SKM-1 treated with dmso at 0.1 percent for 144 hours (cell line): ENCODE data around the gene CBS.
"Not testable (repeated sequence)": the region's sequence is repeated elsewhere in the genome, so short reads cannot be mapped to it uniquely, and the experiment has no call there.

Experiments used
- DNase-seq: peaks from one replicate; lab custom pipeline; 2025; ENCODE audit not compliant: unreplicated experiment; lab: John Stamatoyannopoulos, UW

The CBS gene

DNA sequence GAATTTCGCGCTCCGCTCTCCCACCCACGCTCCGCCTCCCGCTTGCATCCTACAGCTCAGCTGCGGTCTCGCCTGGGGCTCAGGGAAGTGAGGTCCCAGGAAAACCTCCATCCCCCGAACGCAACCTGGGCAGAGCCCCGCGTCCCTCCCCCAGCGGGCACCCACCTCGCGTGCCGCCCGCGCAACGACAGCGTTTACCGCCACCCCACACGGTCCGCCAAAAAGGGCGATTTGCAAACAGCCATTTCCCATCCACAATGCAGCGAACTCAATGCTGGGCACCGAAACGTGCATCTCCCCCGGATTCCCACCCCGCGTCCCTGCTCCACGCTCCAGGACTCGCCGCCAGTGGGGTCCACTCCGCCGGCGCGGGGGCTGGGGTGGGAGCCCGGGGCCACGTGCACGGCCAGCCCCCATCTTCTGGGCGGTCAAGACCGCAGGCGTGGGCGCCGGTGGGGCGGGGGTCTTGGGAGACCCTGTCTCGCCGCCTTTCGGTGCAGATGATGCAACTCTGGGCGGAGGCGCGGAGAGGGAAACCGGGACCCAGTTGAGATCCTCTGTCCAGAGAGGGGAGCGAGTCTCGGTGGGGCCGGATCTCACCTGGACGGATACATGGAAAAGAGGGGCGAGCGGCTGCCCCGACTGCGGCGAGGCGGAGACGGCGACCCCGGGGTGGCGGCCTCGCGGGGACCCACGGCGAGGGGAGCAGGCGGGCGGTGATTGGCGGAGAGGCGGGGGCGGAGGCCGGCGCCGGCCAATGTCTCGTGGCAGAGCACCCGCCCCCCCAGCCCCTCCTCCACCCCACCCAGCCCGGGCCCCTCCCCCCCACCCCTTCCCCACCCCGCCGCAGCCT lies at the start of gene CBS:
CBS (minus strand) TSS at position 666 of the 853 bp plus-strand sequence. CDS start 3,642 bp downstream, outside the sequence.
- DNase-seq, result not testable (repeated sequence)

DNA sequence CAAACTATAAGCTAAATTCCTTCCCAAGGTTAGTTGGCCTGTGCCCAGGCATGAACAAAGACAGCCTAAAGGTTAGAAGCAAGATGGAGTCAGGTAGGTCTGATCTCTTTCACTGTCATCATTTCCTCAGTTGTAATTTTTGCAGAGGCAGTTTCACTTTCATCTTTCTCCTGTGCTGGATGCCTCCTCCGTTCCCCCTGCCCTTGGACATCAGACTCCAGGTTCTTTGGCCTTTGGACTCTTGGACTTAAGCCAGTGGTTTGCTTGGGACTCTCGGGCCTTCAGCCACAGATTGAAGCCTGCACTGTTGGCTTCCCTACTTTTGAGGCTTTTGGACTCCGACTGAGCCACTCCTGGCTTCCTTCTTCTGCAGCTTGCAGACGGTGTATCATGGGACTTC lies 40.3 kb upstream of the CBS start:
- DNase-seq, result not testable (repeated sequence)

DNA sequence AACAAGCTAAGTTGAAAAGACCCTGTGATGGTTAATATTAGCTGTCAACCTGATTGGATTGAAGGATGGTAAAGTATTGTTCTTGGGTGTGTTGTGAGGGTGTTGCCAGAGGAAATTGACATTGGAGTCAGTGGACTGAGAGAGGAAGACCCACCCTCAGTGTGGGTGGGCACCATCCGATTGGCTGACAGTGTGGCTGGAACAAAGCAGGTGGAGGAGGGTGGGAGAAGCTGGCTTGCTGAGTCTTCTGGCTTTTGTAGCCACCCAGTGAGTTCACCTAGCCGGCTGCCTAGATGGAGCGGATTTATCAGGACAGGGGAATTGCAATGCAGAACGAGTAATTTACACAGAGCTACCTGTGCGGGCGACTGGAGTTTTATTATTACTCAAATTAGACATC lies 38.8 kb upstream of the CBS start:
- DNase-seq, result not testable (repeated sequence)

DNA sequence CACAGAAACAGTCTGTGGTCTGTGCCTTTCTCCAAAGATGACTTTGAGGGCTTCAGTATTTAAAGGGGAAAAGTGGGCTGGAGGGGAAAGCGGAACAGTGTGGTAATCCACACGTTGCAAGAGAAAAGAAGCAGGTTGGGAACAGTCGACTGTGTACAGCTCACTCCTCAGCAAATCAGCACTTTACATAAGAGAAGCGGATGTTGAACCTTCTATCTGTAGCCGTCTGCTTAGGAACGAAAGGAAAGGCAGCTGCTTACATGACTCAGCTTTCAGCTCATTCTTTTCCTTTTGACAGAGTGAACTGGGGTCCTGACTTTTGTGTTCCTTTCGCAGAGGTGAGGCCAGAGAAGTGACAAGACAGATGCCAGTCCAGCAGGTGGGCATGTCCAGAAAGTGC lies 33.4 kb upstream of the CBS start:
- DNase-seq, result not testable (repeated sequence)

DNA sequence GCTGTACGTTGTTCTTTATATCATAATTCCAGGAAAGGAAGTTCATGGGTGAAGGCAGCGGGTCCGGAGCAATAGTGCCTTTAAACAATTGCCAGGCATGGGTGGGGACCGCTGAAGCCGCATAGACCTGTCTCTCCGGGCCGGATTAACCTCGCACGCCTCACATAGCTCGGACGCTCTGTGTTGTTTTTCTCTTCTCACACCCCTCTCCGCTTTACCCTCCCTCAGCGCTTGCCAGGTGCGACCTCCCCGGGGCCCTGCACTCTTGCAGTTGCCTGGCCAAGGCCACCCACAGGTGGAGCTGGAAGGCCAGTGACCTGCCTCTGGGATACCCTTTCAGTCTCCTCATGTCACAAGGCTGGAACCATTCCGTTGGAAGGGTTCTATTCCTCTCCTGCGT lies 32.5 kb upstream of the CBS start:
- DNase-seq, result not testable (repeated sequence)

DNA sequence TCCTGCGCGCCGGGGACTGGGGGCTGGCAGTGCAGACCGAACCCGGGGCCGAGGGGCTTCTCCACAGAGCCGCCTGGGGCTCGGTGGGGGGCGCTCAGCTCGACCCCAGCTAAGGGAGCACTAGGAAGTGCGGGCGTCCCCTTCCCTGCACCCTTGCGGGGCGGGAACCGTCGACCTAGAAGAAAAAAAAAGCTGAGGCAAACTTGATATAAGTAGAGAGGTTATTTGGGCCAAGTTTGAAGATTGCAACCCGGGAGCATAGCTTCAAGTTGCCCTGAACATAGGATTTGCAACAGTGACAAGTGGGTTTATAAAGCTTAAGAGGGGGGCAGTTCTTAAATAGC lies 32.1 kb upstream of the CBS start:
- not testable (repeated sequence) for DNase-seq

DNA sequence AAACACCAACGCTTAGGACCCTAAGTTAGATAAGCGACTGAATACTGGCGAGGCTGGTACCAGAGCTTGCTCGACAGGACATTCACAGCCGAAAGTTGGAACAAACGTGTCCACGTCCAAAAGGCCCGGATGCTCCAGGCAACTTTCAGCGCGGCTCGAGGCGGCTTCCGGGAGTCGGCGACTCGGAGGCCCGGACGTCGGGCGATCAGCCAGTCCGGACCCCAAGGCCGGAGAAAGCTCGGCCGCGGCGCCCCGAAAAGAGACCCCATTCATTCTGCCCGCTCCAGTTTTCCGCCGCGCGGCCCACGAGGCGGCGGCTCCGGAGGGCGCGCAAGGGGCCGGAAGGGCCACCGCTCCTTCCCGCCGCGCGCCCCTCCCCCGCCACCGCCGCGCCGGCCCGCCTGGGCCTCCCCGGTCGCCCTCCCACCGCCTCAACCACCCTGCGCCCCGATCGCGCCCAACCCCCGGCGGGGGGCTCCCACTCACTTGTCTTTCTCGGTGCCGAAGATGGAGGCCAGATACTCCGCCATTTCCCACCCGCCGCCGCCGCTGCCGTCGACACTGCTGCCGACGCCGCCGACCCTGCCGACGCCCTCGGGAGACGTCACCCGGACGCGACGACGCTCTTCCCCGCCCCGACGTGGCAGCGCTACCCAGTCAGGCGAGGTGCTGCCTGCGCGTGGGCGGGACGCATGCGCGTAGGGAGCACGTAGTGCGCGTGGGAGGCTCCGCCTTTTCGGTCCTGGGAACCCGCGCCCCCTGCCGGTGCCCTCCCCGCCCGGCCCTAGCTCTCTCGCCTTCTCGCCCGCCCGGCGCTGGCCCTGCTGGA lies 31.5 kb upstream of the CBS start, which contains the start of gene U2AF1:
U2AF1 (minus strand) TSS at position 606 of the 829 bp plus-strand sequence; CDS start at position 530, 76 bp downstream.
- DNase-seq, result not testable (repeated sequence)

DNA sequence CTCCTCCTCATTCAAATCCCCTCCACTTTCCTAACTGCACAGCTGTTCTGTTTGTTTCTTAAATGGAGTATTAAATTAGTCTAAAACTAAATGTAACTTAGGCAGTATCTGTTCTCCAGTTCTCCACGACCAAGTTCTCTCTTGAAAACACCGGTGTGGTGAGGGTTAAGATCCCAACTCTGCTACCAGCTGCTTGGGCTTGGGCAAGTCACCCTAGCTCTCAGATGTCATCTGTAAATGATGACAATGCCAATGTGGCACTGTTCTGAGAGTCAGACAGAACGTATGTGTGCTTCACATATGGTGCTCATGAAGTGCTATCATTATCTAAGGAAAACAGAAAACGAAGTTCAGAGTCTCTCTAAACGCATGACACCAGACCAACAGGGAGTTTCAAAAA lies 29.0 kb upstream of the CBS start:
- not testable (repeated sequence) for DNase-seq

DNA sequence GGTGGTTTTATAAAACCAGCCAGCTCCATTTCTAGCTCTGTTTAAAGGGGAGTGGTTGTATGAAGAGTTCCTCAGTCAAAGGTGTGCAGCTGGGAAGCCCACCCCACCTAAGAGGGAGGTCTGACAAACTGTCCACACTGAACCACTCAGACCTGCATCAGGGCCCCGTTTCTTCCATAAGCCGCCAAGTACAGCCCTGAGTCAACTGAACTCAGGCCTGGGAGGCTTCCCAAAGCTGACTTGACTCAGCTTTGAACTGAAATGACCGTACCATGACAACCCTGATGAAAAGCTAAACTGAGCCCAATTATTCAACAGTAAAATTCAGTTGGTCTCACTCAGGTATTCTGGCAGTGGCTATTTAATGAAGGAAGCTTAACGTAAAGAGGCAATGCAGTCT lies 26.6 kb upstream of the CBS start:
- not testable (repeated sequence) for DNase-seq

DNA sequence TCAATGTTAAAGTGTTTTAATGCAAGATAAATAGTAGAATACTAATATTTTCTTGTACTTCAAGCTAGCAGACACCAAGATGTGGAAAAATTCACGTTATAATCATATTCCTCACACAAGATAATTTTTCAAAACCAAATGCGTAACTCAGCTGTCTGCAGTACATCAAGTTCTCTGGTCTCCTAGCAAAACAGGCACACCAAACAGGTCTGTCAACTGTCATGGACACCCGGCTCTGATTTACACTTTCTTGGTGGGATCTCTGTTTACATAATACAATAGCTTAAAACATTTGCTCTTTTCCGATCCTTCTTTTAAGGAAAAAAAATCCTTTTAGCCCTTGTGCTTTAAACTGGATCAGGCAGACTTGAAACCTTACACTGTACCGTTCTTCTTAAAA lies 26.0 kb upstream of the CBS start:
- not testable (repeated sequence) for DNase-seq

DNA sequence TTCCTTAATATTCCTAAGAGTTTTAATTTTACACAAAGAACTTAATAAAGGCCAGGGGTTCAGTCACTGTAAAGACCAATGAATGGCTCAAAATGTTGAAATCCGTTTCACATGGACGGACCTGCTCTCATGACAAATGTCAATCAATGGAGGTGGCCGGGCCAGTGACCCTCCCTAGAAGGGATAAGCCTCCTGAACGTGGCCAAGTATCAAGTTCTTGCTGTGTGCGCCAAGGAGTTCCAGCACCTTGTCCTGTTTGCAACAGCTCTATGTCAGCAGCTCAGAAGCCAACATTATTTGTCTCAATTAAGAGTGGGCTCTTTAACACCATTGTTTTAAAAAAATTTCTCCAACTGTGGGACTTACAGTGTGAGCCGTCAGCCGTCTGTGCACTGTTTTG lies 25.4 kb upstream of the CBS start:
- DNase-seq, result not testable (repeated sequence)

DNA sequence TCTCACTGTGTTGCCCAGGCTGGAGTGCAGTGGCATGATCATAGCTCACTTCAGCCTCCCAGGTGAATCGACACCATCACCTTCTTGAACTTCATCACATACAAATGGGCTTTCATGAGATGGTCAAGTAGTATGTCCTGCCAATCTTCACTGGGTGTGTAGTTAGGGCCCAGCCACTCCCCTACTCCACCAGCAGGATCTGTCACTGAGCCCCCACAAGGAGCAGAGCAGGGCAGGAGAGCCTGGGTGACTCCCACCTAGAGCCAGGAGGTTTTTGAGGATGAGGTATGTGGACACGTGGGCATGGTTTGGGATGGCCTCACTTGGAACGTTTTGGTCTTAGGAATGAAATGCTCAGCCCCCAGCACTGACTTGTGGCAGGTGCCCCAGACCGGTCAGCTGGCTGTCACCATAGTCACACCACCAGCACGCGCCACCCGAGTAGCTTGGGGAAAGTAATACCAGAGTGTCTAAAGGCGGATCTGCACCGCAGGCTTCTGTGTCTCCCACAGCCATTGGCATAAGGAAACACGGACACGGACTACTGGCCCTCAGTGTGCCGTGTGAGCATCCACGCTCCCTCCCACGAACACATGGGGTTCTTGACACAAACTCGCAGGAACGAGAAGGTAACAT lies 16.5 kb upstream of the CBS start:
- DNase-seq, result not testable (repeated sequence)

DNA sequence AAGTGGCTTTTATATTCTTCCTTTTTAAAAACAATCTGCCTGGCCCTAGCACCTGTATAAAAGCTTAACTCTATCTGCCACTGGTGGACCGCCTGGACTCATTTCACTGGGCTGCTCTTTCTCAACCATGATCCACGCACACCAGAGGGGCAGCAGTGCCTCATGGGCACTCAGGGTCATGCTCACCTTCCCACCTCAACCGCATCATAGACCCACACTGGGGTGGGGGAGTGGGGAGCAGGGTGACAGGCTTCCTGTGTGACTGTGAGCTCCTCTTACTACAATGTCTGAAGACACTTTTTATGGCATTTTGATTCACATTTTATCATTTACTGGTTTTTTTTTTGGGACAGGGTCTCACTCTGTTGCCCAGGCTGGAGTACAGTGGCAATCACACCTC lies 15.3 kb upstream of the CBS start:
- DNase-seq, result not testable (repeated sequence)

DNA sequence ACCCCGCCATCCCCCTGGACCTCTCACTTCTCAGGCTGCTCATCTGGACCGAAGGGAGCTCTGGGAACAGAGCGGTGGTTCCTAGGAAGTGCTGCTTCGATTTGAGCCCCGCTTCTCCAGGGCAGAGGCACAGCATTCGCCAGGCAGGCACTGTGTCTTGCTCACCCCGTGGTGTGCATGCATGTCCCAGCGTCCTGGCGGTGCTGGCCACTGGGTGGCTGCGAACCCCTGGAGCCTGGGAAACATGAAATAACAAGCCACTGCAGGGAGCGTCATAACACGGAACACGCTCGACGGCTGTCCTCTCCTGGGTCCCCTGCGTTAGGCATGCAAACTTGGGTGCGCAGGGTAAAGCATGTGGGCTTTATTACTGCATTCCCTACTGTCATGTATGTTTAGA lies 13.8 kb upstream of the CBS start:
- DNase-seq, result not testable (repeated sequence)

DNA sequence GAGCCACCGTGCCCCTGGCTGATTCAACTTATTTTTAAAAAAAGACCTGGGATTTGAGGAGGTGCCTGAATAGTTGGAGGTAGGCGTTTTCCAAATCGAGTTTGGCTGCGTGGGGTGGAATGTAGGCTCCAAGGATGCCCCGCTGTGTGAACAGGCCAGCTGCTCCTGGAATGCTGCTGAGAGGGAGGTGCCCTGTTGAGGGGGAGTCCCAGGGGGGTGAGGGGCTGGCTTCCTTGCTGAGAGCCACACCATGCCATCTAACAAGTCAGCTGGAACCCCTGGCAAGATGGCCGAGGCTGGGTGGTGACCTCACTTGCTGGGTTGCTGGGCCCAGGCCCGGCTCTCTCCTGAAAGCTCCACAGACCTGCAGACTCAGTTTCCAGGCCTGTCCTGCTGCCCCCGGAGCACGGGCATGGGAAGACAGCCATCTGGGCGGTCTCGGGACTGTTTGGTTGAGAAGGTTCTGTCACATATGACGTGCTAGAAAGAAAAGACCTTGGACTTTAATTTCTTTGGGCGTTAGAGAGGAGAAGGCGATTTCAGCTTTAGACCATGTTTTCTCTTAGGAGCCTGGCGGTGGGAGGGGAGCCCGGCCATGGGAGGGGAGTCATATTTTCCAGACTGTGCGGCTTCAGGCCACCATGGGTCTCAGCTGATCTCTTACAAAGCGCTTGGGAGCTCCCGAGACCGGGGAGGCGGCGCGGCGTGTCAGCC lies 7.1 kb upstream of the CBS start:
- not testable (repeated sequence) for DNase-seq

DNA sequence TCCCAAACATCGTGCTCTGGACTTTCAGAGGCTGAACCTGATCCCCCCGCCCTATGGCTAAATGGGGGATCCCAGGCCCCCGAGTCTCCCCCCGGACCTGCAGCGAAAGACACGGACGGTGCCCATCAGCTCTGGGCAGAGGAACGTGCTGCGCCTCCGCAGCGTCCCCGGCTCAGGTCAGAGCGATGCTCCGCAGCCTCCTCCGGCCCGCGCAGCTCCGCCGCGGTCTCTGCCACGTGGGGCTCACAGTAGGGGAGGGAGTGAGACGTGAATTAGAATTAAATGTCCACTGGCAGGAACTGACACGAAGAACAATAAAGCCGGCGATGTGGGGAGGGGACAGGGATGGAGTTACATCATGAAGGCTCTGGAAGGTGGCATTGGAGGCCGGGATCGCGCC lies 1.0 kb upstream of the CBS start:
- not testable (repeated sequence) for DNase-seq

DNA sequence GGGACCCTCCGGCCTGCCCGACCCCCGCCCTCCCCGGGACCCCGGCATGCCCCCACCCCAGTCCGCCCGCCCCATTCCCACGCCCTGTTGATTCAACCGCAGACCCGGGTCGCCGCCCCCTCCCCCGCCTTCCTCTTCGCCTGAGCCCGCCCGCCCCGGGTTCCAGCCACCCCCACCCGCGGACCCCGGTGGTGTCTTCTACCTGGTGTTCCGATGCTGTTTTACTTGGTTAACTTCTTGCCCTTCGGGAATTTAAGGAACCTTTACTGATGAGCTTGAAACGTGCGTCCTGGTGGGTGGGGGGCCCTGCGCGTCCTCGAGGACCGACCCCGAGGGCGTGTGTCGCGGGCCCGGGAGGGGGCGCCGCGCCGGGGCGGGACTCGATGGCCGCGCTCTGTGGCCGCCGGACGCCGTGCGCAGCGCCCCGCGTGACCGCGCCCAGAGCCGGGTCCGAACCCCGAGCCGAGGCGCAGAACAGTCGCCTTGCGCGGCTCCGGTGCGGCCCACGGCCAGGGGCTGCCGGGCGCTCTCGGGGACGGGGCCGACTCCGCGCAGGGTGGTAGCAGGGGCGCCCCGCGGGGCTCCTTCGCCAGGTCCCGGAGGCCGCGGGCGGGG lies 495 bp upstream of the CBS start:
- DNase-seq, result not testable (repeated sequence)

DNA sequence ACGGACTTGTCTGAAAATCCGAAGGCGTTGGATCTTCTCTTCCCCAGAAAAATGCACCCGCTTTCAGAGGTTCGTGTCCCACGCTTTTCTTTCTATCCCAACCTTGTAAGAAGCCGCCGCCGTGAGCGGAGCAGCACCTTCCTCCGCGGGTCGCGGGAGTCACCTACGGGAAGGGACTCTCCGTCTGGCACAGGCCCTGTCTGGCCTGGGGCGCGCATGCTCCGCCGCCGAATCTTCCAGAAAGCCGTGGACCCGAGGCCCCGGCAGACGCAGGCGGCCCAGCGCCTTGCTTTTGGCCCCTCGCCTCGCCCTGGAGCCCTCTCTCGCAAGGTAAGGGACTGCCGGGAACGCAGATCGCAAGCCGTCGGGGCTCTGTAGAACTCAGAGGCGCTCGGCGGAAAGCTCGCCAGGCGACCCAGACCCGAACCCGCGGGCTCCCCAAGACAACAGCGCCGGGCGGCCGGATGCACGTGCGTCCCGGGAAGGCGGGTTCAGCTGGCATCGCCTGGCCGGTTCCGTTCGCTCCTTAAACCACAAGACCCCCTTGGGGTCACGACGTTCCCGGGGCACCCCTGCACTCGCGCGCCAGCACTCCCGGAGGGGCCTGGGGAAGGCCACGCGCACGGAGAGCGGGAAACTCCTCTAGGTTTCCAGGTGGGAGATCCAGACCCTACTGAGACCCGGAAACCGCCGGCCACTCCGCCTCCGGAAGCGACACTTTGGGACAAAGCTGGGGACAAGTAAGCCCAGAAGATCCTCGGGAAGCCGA lies 1.1 kb downstream of the CBS start:
- DNase-seq, result not testable (repeated sequence)

DNA sequence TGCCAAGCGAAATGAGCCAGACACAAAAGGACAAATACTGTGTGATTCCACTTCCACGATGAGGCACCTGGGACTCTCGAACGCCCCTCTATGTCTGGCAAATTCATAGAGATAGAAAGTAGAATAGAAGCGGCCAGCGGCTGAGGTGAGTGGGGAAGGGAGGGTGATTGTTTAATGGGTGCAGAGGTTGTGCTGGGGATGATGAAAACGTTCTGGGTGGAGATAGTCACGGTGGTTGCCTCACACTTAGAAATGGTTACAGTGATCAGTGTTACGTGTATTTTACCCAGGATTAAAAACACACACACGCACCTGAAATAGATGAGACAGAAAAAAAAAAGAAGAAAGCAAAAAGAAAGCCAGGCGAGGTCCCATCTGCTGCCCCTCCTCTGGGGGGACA lies 2.9 kb downstream of the CBS start:
- not testable (repeated sequence) for DNase-seq

DNA sequence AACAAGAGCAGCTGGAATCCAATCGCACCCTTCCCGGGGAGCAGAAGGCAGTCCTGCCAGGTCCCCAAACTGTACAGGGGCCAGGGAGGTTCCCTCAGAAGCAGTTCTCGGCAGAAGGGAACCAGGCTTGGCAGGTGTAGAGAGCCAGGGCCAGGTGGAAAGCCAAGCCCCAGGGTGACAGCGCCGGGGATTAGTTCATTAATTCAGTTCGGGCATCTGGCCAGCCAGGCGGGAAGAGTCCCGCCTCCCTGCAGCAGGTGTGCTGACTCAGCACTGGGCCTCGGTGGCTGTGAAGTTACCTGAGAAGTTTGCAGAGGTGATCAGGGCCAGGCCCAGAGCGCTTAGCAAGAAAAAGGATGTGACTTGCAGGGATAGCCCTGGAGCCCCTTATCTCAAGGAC lies 6.0 kb downstream of the CBS start:
- DNase-seq, result not testable (repeated sequence)
